Measurements from ENCODE around the gene TTC36. TPM values are rescaled to one million over a fixed set of nuclear protein-coding genes. Genes with fewer than 3 reads are reported as not detected.
"Not testable (repeated sequence)": the region's sequence is repeated elsewhere in the genome, so short reads cannot be mapped to it uniquely, and the experiment has no call there.

TTC36 gene
- total RNA-seq, 1 experiment from 2014 or later: not detected

DNA sequence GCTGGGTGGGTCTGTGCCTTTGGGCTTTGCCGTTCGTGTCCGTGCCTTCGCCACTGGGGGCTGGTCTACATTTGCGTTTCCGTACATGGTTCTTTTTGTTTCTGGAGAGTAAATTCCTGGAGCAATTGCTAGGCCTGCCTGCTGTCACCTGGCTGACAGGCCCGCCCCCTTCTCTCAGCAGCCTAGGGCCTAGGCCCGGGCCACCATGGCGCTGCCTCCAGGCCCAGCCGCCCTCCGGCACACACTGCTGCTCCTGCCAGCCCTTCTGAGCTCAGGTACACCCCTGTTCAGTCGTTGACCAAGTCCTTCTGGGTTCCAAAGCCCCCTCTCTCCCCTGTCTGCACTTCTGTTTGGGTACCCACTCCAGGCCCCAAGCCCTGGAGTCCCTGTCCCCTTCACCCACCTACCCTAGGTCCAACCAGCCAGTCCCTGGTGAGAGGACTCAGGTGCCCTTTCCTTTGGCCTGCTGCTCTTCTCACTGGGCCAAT, 4.4 kb downstream of the TTC36 start:
- DNase-seq (ENCODE audit: extremely low read depth, low read depth): no peak

DNA sequence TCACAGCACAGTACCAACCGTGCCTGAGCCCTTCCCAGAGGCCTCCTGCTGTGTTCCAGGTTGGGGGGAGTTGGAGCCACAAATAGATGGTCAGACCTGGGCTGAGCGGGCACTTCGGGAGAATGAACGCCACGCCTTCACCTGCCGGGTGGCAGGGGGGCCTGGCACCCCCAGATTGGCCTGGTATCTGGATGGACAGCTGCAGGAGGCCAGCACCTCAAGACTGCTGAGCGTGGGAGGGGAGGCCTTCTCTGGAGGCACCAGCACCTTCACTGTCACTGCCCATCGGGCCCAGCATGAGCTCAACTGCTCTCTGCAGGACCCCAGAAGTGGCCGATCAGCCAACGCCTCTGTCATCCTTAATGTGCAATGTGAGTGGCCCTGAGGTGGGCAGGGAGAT, 4.8 kb downstream of the TTC36 start:
- DNase-seq (ENCODE audit: extremely low read depth, low read depth): no peak

- DNase-seq (ENCODE audit: extremely low read depth, low read depth): no peak
Observed at GRCh38 chr11:118532852-118533768, 5.8 kb downstream of the TTC36 start.

DNA sequence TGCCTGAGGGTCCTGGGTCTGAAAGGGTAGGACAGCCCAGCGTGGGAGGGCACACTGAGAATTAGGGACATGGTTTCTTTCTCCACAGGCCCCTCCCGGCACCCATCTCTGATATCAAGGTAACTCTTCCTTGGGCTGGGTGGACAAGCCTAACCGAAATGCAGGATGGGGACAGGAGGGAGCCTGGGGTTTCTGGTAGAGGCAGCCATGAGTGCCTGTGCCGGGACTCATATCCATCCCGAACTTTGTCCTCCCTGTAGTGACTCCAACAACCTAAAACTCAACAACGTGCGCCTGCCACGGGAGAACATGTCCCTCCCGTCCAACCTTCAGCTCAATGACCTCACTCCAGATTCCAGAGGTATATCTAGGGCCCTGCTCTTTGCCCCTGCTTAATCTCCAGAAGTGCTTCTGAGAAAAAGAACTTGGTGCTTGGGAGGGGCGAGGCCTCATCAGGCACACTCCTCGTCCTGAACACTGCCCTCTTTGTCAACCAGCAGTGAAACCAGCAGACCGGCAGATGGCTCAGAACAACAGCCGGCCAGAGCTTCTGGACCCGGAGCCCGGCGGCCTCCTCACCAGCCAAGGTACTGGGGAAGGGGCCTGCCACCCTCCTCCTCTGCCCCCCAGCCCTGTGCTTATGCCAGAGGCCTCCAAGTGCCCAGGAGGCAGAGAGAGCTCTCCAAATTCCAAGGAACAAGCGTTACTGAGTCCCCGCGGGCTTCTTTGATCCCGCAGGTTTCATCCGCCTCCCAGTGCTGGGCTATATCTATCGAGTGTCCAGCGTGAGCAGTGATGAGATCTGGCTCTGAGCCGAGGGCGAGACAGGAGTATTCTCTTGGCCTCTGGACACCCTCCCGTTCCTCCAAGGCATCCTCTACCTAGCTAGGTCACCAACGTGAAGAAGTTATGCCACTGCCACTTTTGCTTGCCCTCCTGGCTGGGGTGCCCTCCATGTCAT, 6.8 kb downstream of the TTC36 start:
- no peak for DNase-seq (ENCODE audit: extremely low read depth, low read depth)

DNA sequence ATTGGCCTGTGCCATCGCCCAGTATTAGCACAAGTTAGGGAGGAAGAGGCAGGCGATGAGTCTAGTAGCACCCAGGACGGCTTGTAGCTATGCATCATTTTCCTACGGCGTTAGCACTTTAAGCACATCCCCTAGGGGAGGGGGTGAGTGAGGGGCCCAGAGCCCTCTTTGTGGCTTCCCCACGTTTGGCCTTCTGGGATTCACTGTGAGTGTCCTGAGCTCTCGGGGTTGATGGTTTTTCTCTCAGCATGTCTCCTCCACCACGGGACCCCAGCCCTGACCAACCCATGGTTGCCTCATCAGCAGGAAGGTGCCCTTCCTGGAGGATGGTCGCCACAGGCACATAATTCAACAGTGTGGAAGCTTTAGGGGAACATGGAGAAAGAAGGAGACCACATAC, 8.0 kb downstream of the TTC36 start:
- no peak for DNase-seq (ENCODE audit: extremely low read depth, low read depth)

DNA sequence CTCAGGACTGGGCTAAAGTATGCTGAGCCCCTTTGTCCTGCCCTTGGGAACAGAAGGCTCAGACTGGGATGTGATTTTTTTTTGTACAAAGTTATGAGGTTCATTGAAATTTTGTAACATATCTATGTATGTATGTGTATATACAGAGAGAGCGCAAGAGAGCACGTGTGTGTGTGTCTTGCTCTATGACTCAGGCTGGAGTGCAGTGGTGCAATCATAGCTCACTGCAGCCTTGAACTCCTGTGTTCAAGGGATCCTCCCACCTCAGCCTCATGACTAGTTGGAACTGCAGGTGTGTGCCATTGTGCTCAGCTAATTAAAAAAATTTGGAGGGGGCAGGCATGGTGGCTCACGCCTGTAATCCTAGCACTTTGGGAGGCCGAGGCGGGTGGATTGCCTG, 9.5 kb downstream of the TTC36 start:
- no peak for DNase-seq (ENCODE audit: extremely low read depth, low read depth)

- DNase-seq (ENCODE audit: extremely low read depth, low read depth): no peak
Observed at GRCh38 chr11:118537409-118537980, 10.2 kb downstream of the TTC36 start.

DNA sequence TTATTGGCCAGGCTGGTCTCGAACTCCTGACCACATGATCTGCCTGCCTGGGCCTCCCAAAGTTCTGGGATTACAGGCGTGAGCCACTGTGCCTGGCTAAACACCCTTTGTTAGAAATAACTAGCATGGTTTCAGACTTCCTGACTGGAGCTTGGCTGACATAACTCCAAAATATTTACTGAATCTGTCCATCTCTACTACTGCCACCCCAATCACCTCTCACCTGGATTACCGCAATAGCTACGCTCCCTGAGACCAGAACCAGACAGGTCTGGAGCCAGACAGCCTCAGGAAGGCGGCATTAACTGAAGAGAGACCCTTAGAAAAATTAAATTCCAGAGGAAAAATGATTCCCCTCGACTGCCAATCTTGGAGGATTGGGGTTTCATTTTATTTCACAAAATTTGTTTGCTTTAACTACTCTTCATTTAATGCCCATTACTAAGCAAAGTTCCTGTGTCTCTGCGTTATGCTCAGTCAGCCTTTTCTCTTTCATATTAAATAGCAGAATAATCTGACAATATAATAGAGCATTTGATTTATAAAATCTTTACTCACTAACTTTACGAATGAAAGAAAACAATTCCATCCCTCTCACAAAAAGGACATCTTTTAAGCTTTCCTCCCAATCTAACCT, 16.9 kb downstream of the TTC36 start:
- no peak for DNase-seq (ENCODE audit: extremely low read depth, low read depth)

DNA sequence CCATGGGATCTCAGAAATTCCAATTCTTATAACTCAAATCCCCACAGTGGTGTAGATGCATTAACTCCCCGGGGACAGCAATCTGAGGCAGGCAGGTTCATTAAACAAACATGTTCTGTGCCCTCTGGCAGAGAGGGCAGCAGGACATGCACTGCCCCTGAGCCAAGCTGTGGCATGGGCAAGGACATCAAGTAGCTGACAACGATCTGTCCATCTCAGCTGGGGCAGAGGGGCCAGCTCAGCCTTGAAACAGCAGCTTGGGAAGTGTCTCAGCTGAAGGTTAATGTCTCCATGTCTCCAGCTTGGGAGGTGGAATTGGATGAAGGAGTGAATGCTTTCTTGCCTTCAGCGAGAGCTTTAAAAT, 17.4 kb downstream of the TTC36 start:
- DNase-seq (ENCODE audit: extremely low read depth, low read depth): no peak

- DNase-seq (ENCODE audit: extremely low read depth, low read depth): no peak
Observed at GRCh38 chr11:118545533-118545932, 18.3 kb downstream of the TTC36 start.

- DNase-seq (ENCODE audit: extremely low read depth, low read depth): no peak
Observed at GRCh38 chr11:118547132-118547531, 19.9 kb downstream of the TTC36 start.

DNA sequence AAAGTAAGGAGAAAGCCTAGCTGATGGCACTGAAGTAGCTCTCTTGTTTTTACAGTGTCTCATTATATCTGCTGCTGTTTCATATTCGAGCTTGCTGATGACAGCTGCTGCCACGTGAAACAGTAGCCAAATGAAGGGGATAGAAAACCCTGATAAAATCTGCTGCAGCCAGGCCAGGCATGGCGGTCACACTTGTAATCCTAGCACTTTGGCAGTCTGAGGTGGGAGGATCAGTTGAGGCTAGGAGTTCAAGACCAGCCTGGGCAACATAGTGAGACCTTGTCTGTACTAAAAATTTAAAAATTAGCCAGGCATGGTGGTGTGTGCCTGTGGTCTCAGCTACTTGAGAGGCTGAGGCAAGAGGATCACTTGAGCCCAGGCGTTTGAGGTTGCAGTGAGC, 25.1 kb downstream of the TTC36 start:
- DNase-seq (ENCODE audit: extremely low read depth, low read depth): no peak

- no peak for DNase-seq (ENCODE audit: extremely low read depth, low read depth)
Observed at GRCh38 chr11:118560806-118561205, 33.5 kb downstream of the TTC36 start.

- DNase-seq (ENCODE audit: extremely low read depth, low read depth): no peak
Observed at GRCh38 chr11:118565051-118565450, 37.8 kb downstream of the TTC36 start.

- no peak for DNase-seq (ENCODE audit: extremely low read depth, low read depth)
Observed at GRCh38 chr11:118569670-118570069, 42.4 kb downstream of the TTC36 start.

DNA sequence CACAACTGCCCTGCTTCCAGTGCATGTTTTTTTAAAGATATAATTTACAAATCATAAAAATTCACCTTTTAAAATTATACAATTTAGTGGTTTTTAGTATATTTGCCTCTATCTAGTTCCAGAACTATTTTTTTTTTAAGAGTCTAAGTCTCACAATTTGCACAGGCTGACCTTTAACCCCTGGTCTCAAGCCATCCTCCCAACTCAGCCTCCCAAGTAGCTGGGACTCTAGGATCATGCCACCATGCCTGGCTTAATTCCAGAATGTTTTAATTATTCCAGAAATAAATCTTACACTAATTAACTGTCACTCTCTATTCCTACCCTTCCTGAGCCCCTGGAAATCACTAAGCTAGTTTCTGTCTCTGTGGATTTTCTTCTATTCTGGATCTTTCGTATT, 43.5 kb downstream of the TTC36 start:
- DNase-seq (ENCODE audit: extremely low read depth, low read depth): no peak

GRCh38 chr11:118571701-118572060, 44.4 kb downstream of the TTC36 start:
- not testable (repeated sequence) for DNase-seq (ENCODE audit: extremely low read depth, low read depth)

- DNase-seq (ENCODE audit: extremely low read depth, low read depth): peak; percentile 40
Observed at GRCh38 chr11:118572061-118572980, 45.0 kb downstream of the TTC36 start, which contains the start of gene ARCN1. TSS of gene ARCN1 (plus strand) at chr11:118572409. CDS start at chr11:118572548, 139 bp downstream.

DNA sequence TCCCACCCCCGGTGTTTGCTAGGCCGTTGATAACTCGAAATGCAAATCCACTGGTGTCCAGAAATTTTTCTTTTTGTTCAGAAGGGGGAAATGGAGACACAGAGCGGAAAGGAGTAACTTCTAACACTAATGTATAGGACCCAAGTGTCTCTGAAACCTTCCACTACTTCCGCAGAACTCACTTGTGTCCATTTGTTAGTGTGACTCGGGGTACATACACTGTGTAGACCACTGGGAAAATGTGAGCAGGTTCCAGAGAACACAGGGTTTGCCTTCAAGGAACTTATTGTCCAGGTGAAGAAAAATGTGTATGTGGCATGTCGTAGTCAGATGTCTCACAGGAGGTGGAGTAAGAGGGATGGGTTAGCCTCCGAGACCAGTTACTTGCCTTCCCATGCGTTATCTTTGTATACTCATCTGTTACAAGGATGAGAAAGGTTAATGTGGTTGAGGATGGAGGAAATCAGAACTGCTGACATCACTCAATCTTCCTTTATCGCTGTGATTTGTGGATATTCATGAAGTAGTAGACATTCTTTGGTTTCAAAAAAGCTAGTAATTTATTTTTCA, 45.8 kb downstream of the TTC36 start:
- no peak for DNase-seq (ENCODE audit: extremely low read depth, low read depth)
